Left kidney (tissue), 2 donors: ENCODE data around the gene DIPK1A. TPM values are rescaled to one million over a fixed set of nuclear protein-coding genes. Genes with fewer than 3 reads are reported as not detected.

Source experiments
- DNase-seq: peaks from one replicate; pipeline ENCODE4 v3.0.0-alpha.2; 2013
- polyA plus RNA-seq: library from polyadenylated mRNA; unstranded; fragments of 120-200 nt; gene quantifications from one replicate; pipeline ENCODE4 v1.2.1, GENCODE V29; 2013; ENCODE audit not compliant: insufficient read length

The DIPK1A gene
- polyA plus RNA-seq, 1 donor = 8.6 TPM

DNA sequence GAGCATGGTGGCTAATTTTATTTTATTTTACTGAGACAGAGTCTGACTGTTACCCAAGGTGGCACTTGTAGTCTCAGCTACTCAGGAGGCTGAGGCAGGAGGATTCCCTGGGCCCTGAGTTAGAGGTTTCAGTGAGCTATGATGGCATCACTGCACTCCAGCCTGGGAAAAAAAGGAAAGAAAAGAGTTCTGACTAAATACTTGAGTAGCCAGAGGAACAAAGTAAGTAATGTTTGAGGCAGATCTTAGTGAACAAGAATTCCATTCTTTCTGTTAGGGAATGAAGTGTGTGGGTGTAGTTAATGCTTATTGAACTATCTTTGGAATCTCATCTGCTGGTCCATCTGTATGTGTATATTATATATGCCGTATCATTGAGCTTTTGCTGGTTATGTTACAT, 163.3 kb downstream of the DIPK1A start:
- DNase-seq = no peak

GRCh38 chr1:92797297-92797696, 164.0 kb downstream of the DIPK1A start:
- no peak for DNase-seq

- DNase-seq = no peak
These were observed 166.1 kb downstream of the DIPK1A start for GRCh38 chr1:92795166-92795565.

DNA sequence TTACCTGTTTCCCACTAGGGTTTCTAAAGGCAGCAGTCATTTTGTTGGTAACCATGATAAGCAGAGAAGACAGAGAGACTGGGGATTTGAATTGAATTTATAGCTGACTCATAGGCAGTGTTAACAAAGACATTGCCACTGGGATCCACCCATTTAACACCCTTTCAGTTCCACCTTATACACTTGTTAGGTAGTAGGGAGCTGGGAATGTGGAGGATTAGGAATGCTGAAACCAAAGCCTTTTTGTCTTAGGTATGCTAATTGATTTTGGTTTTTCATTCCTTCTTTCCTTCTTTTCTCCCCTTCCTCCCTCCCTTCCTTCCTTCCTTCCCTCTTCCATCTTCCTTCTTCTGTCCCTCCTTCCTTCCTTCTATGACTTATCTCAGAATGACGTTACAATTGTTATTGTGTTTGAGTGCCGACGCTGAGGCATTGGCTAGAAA, 168.9 kb downstream of the DIPK1A start:
- DNase-seq = no peak

Other genes starting within 250 kb of the DIPK1A start
- gene EVI5, start 176.4 kb downstream of the DIPK1A start, polyA plus RNA-seq = 24.3 TPM
- gene RPL5, start 129.4 kb downstream of the DIPK1A start, polyA plus RNA-seq = 2,616 TPM
- 74.8 TPM for gene MTF2, start 117.8 kb upstream of the DIPK1A start, polyA plus RNA-seq
- 95.2 TPM for gene TMED5, start 219.0 kb upstream of the DIPK1A start, polyA plus RNA-seq
- gene CCDC18, start 219.3 kb upstream of the DIPK1A start, polyA plus RNA-seq = 18.8 TPM